Body of pancreas (tissue), 4 donors: ENCODE results near the gene LIMK1. TPM values are rescaled to one million over a fixed set of nuclear protein-coding genes. Genes with fewer than 3 reads are reported as not detected.

ENCODE experiments used
- ATAC-seq: fragments of 150-250 bp; one replicate; pipeline ENCODE4 v1.9.1; 2016
- DNase-seq, 4 donors: peaks; one replicate each; pipeline ENCODE4 v3.0.0-alpha.2; 2019
- H3K27ac ChIP-seq, 4 donors: fragments of 200-600 bp; sonication (generic); 1 replicate in 3 of 4; 2 replicates in 1 of 4; pipeline versions ENCODE4 v1.5.1 to v1.6.1; 2016 to 2019; ENCODE audit warnings: mild to moderate bottlenecking in 1 of 4, mixed read lengths in 1 of 4, moderate library complexity in 1 of 4
- H3K27me3 ChIP-seq, 2 donors: fragments of 200-600 bp; sonication (generic); one replicate each; pipeline ENCODE4 v1.6.0; 2016; ENCODE audit warnings: mild to moderate bottlenecking in 1 of 2
- H3K36me3 ChIP-seq, 2 donors: fragments of 200-600 bp; sonication (generic); replicated peaks in 1 of 2; 2 replicates each; pipeline ENCODE4 v1.5.1; 2016; ENCODE audit warnings: low read depth in 2 of 2; ENCODE audit not compliant: insufficient read depth in 1 of 2
- H3K4me1 ChIP-seq: fragments of 200-600 bp; sonication (generic); one replicate; pipeline ENCODE4 v1.6.0; 2016
- H3K4me3 ChIP-seq, 2 donors: fragments of 200-600 bp; sonication (generic); 1 replicate in 1 of 2; 2 replicates in 1 of 2; pipeline ENCODE4 v1.5.1; 2016 to 2019
- H3K9me3 ChIP-seq, 3 donors: fragments of 200-600 bp; sonication (generic); 1 replicate in 2 of 3; 2 replicates in 1 of 3; pipeline ENCODE4 v1.5.1; 2016
- POLR2A ChIP-seq, 3 donors: fragments of 450-650 bp; IDR thresholded peaks; one replicate each; pipeline ENCODE4 v1.6.1; 2016; ENCODE audit warnings: antibody characterized with exemption in 3 of 3, mild to moderate bottlenecking in 2 of 3
- WGBS, 2 donors: methylation state at CpG; one replicate each; pipeline ENCODE4 v1.1.5; 2017; 5-methylcytosine and 5-hydroxymethylcytosine counted together
- intact Hi-C: fragments of 100-400 bp; cut with DNase I; formaldehyde crosslinking; loops from one replicate; pipeline ENCODE4 v1.15.1; 2023
- total RNA-seq, 2 donors: library from RNA; depleted of rRNA; stranded (reverse); fragments of >200 nt; gene quantifications; one replicate each; pipeline ENCODE4 v1.1.0, GENCODE V29; 2016
- TF ChIP-seq, protein P1 (sequence below), 7 experiments: fragments of 450-650 bp in 4 of 7; fragments of 200-600 bp in 3 of 7; sonication (generic) in 3 of 7; IDR thresholded peaks; one replicate each; pipeline ENCODE4 v1.5.1; 2016 to 2019; ENCODE audit warnings: antibody characterized with exemption in 7 of 7

LIMK1 gene
- total RNA-seq, 2 donors from 2014 or later, result 10.1 to 27.4 TPM

DNA sequence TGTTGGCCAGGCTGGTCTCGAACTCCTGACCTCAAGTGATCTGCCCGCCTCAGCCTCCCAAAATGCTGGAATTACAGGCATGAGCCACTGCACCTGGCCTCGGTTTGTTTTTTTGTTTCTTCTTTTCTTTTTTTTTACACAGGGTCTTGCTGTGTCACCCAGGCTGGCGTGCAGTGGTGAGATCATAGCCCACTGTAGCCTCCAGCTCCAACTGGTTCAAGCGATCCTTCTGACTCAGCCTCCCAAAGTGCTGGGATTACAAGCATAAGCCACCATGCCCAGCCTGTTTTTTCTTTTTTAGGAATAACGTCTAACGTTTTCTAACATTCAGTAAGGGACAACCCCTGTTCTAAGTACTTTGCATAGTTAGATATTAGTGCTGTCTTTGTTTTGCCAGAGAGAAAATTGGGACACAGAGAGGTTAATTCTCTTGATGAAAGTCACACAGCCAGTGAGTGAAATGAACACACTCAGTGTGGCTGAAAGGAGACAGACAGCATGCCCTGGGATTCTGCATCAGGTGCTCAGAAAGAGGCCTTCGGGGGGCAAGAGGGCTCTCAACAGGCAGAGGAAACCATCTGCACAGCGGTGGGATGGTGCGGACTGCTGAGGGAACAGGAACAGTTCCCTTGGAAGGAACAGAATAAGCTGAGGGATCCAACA is 4.3 kb downstream of the LIMK1 start:
- Histone ChIP-seq H3K9me3 (no peaks in the 10 kb centered on the region), H3K4me1 (peaks cover 21% of the 10 kb centered on the region), H3K27me3 (no peaks in the 10 kb centered on the region), H3K36me3 (no peaks in the 10 kb centered on the region), H3K4me3 (no peak overlapping the region), H3K27ac (no peak overlapping the region)
- no peak for ATAC-seq
- no peak for DNase-seq
- no peak for TF ChIP-seq POLR2A (IDR thresholded peaks at IDR 0.05)
- TF ChIP-seq, protein P1, sequence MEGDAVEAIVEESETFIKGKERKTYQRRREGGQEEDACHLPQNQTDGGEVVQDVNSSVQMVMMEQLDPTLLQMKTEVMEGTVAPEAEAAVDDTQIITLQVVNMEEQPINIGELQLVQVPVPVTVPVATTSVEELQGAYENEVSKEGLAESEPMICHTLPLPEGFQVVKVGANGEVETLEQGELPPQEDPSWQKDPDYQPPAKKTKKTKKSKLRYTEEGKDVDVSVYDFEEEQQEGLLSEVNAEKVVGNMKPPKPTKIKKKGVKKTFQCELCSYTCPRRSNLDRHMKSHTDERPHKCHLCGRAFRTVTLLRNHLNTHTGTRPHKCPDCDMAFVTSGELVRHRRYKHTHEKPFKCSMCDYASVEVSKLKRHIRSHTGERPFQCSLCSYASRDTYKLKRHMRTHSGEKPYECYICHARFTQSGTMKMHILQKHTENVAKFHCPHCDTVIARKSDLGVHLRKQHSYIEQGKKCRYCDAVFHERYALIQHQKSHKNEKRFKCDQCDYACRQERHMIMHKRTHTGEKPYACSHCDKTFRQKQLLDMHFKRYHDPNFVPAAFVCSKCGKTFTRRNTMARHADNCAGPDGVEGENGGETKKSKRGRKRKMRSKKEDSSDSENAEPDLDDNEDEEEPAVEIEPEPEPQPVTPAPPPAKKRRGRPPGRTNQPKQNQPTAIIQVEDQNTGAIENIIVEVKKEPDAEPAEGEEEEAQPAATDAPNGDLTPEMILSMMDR (IDR thresholded peaks at IDR 0.05), result no peak
- WGBS, 2 donors, result 94% methylated on average over 10 of the region's 10 CpGs
- intact Hi-C loops, result no loop called here

DNA sequence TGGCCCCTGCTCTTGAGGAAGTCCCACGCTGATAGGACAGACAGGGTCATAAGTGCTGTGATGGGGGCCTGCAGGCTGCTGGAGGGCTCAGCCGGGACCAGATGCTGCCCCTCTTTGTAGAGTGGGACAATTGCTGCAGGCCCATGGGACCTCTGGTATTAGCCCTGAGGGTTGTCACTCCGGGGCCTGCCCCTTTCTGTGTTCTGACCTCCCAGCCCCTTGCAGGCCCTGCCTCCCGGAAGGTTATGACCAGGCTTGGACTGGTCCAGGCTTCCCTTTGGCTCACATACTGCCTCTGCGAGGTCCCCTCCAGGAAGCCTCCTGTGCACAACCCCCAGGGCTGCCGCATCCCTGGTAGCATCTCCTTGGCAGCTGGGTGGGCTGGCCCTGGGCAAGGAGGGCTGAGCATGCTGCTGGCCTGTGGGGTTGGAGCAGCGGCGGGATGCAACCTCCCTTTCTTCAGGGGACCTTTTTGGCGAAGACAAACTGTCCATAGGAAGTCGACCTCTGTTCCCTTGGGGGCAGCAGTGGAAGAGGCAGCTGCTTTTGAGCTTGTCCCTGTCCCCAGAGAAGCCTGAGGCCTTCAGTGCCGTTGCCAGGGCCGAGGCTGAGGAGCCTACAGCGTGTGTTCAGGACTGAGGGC is 8.8 kb downstream of the LIMK1 start:
- Histone ChIP-seq H3K4me3 (no peak overlapping the region), H3K27ac (peak overlapping the region in 2 of 4 donors; percentile 10 to 68), H3K27me3 (no peaks in the 10 kb centered on the region), H3K36me3 (no peaks in the 10 kb centered on the region), H3K9me3 (no peaks in the 10 kb centered on the region), H3K4me1 (peaks cover 15% of the 10 kb centered on the region)
- DNase-seq, result no peak
- 62 to 93% methylated on average over 8 to 13 of the region's 13 CpGs for WGBS, 2 donors
- no peak for ATAC-seq
- intact Hi-C loops, result no loop called here
- TF ChIP-seq POLR2A (IDR thresholded peaks at IDR 0.05), result no peak
- TF ChIP-seq, protein P1 (IDR thresholded peaks at IDR 0.05), result no peak

DNA sequence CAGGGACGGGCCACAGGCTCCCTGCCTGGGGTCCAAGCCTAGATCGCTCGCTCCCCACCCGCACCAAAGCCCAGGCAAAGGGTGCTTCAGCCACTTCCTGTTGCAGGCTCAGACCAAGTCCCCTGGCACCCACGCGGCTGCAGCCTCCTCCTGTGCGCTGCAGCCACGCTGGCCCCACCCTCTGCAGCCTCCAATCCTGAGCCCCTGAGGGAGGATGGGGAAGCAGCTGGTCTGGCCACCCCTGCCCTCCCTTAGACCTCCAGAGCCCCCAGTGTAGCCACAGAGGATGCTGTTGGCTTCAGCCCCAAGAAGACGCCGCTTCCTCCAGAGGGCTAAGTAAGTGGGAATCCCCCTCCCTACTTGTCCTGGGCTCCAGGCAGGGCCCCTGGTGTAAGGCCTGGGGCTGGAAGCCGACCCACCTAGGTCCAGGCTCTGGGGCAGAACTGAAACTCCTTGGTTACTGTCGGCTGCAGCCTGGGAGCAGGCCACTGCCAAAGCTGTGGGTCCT is 9.4 kb downstream of the LIMK1 start:
- 72 to 100% methylated on average over 4 to 11 of the region's 12 CpGs for WGBS, 2 donors
- Histone ChIP-seq H3K9me3 (no peaks in the 10 kb centered on the region), H3K27me3 (no peaks in the 10 kb centered on the region), H3K27ac (peak overlapping the region in 3 of 4 donors; percentile 52 to 80 (median 68)), H3K4me1 (peaks cover 15% of the 10 kb centered on the region), H3K36me3 (no peaks in the 10 kb centered on the region), H3K4me3 (no peak overlapping the region)
- no peak for ATAC-seq
- TF ChIP-seq, protein P1 (IDR thresholded peaks at IDR 0.05), result no peak
- TF ChIP-seq POLR2A (IDR thresholded peaks at IDR 0.05), result no peak
- intact Hi-C loops, result no loop called here
- DNase-seq, result peak in 2 of 4 donors; percentile 36 to 63

DNA sequence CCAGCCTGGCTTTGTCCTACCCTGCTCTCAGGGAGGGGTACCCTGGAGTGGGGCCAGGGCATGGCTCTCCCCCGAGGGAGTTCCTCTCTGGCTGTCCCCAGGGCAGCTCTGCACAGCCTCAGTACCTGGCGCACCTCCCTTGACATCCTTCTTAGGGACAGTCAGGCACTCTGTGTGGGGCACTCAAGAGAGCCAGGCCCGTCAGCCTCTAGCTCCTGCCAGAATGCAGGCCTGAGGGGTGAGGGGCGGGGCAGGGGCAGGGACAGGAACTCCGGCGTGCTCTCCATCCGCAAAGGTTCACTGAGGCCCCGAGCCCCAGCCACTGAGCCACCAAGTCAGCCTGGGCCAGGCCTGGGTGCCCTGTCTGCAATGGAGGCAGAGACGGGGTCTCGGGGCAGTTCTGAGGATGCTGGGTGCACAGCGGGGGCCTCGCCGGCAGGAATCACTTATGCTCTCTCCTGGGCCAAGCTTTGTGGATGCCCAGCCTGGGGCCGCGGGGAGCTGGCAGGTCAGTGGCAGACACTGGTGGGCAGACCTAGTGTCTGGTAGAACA is 10.1 kb downstream of the LIMK1 start:
- TF ChIP-seq, protein P1 (IDR thresholded peaks at IDR 0.05), result no peak
- no peak for TF ChIP-seq POLR2A (IDR thresholded peaks at IDR 0.05)
- Histone ChIP-seq H3K4me1 (peaks cover 15% of the 10 kb centered on the region), H3K27ac (peak overlapping the region in 3 of 4 donors; percentile 52 to 80 (median 68)), H3K4me3 (no peak overlapping the region), H3K27me3 (no peaks in the 10 kb centered on the region), H3K9me3 (no peaks in the 10 kb centered on the region), H3K36me3 (no peaks in the 10 kb centered on the region)
- DNase-seq (no peak), ATAC-seq (peak; percentile 4)
- intact Hi-C loops, result no loop called here
- WGBS, 2 donors, result 53 to 54% methylated on average over 6 to 14 of the region's 15 CpGs
